H1 (cell line): ENCODE results near the gene BCAM. TPM values are rescaled to one million over a fixed set of nuclear protein-coding genes. Genes with fewer than 3 reads are reported as not detected.

Source experiments
- CTCF ChIA-PET: fragments of 300-600 bp; sonication (Branson Sonifier 250); formaldehyde crosslinking; loops from one replicate; lab custom pipeline; 2021; ENCODE audit not compliant: partially characterized antibody; lab: Charles Lee
- POLR2A ChIA-PET: fragments of 300-600 bp; sonication (Branson Sonifier 250); formaldehyde crosslinking; loops from one replicate; lab custom pipeline; 2021; ENCODE audit warnings: inconsistent platforms; ENCODE audit not compliant: partially characterized antibody; lab: Charles Lee
- DNase-seq, 2 experiments: peaks; one replicate each; pipeline versions ENCODE4 v3.0.0 to v3.0.0-alpha.2; 2010 to 2022; ENCODE audit warnings: low spot score in 2 of 2, low read depth in 1 of 2, mixed read lengths in 1 of 2
- FAIRE-seq: peaks from 2 replicates; lab custom pipeline; 2011; peaks lifted over from hg19 to GRCh38; lab: Jason Lieb, UNC
- H2AFZ ChIP-seq: 2 replicates; pipeline ENCODE4 v1.8.1; 2012; ENCODE audit warnings: low read length, inconsistent platforms
- H2AK5ac ChIP-seq: 2 replicates; pipeline ENCODE4 v1.6.1; 2013; ENCODE audit warnings: low read depth, low read length
- H2BK120ac ChIP-seq: replicated peaks from 2 replicates; pipeline ENCODE3; 2013; ENCODE audit warnings: low read depth, low read length, inconsistent platforms
- H2BK12ac ChIP-seq: 2 replicates; pipeline ENCODE4 v1.6.1; 2013; ENCODE audit warnings: low read depth, low read length
- H2BK15ac ChIP-seq: 2 replicates; pipeline ENCODE4 v1.6.1; 2013; ENCODE audit warnings: low read length
- H2BK20ac ChIP-seq: 2 replicates; pipeline ENCODE4 v1.6.1; 2013; ENCODE audit warnings: low read length
- H2BK5ac ChIP-seq: 2 replicates; pipeline ENCODE4 v1.6.1; 2013; ENCODE audit warnings: low read depth, low read length
- H3K14ac ChIP-seq: 2 replicates; pipeline ENCODE4 v1.6.1; 2013; ENCODE audit warnings: inconsistent platforms; ENCODE audit not compliant: insufficient read length
- H3K18ac ChIP-seq: 2 replicates; pipeline ENCODE4 v1.6.1; 2013; ENCODE audit warnings: low read length; ENCODE audit errors: extremely low read depth
- H3K23ac ChIP-seq: 2 replicates; pipeline ENCODE4 v1.6.1; 2013; ENCODE audit warnings: inconsistent platforms; ENCODE audit not compliant: insufficient read length
- H3K23me2 ChIP-seq: 2 replicates; pipeline ENCODE4 v1.6.1; 2013; ENCODE audit warnings: low read depth, low read length
- H3K27ac ChIP-seq: 2 replicates; pipeline ENCODE4 v1.6.1; 2011; ENCODE audit warnings: low read depth, low read length, inconsistent platforms
- H3K27me3 ChIP-seq, 4 experiments: replicated peaks in 1 of 4; 1 replicate in 1 of 4; 2 replicates in 3 of 4; pipeline versions ENCODE4 v1.6.1 to v1.8.1; 2011 to 2013; ENCODE audit warnings: low read length in 3 of 4, mild to moderate bottlenecking in 3 of 4, inconsistent platforms in 2 of 4, mixed read lengths in 2 of 4, moderate library complexity in 1 of 4; ENCODE audit not compliant: control insufficient read depth in 3 of 4, insufficient read depth in 3 of 4; ENCODE audit errors: extremely low read depth in 1 of 4
- H3K36me3 ChIP-seq, 4 experiments: 2 replicates each; pipeline versions ENCODE4 v1.6.1 to v1.8.1; 2011 to 2013; ENCODE audit warnings: mild to moderate bottlenecking in 4 of 4, low read length in 3 of 4, moderate library complexity in 2 of 4, control low read depth in 1 of 4, inconsistent platforms in 1 of 4; ENCODE audit not compliant: insufficient read depth in 4 of 4, control insufficient read depth in 2 of 4
- H3K4ac ChIP-seq: replicated peaks from 2 replicates; pipeline ENCODE3; 2013; ENCODE audit warnings: low read length, low read depth, mixed read lengths, inconsistent platforms; ENCODE audit not compliant: insufficient read length
- H3K4me1 ChIP-seq, 4 experiments: replicated peaks in 1 of 4; 1 replicate in 1 of 4; 2 replicates in 3 of 4; pipeline versions ENCODE4 v1.6.1 to v1.8.1; 2011 to 2013; ENCODE audit warnings: low read length in 3 of 4, inconsistent platforms in 2 of 4, mixed read lengths in 1 of 4; ENCODE audit not compliant: insufficient read depth in 4 of 4, control insufficient read depth in 3 of 4
- H3K4me2 ChIP-seq, 2 experiments: 2 replicates each; pipeline versions ENCODE4 v1.6.1 to v1.8.1; 2011 to 2013; ENCODE audit warnings: low read depth in 2 of 2, low read length in 2 of 2, control low read depth in 1 of 2, inconsistent platforms in 1 of 2, mild to moderate bottlenecking in 1 of 2; ENCODE audit not compliant: insufficient read depth in 1 of 2
- H3K4me3 ChIP-seq, 4 experiments: fragments of 200-600, 300-600 bp in 1 of 4; sonication (generic), shearing (Covaris generic), sonication (Bioruptor Twin) in 1 of 4; 2 replicates each; pipeline versions ENCODE4 v1.5.1 to v1.8.1; 2011 to 2016; ENCODE audit warnings: low read length in 4 of 4, low read depth in 3 of 4, control low read depth in 2 of 4, inconsistent platforms in 2 of 4, mild to moderate bottlenecking in 2 of 4, mixed read lengths in 1 of 4, moderate library complexity in 1 of 4; ENCODE audit not compliant: insufficient read depth in 2 of 4; ENCODE audit errors: extremely low read depth in 1 of 4
- H3K56ac ChIP-seq: replicated peaks from 2 replicates; pipeline ENCODE3; 2013; ENCODE audit warnings: low read depth, mild to moderate bottlenecking, mixed read lengths, low read length, inconsistent platforms; ENCODE audit not compliant: insufficient read length
- H3K79me1 ChIP-seq: 2 replicates; pipeline ENCODE4 v1.6.1; 2013; ENCODE audit warnings: low read depth, low read length, control low read depth
- H3K79me2 ChIP-seq, 2 experiments: 2 replicates each; pipeline versions ENCODE4 v1.6.1 to v1.8.1; 2012 to 2013; ENCODE audit warnings: low read length in 2 of 2, mild to moderate bottlenecking in 2 of 2, inconsistent platforms in 1 of 2; ENCODE audit not compliant: insufficient read depth in 2 of 2, control insufficient read depth in 1 of 2
- H3K9ac ChIP-seq, 4 experiments: replicated peaks in 1 of 4; 1 replicate in 1 of 4; 2 replicates in 3 of 4; pipeline versions ENCODE4 v1.6.1 to v1.8.1; 2011 to 2013; ENCODE audit warnings: low read depth in 3 of 4, low read length in 3 of 4, control low read depth in 2 of 4, mild to moderate bottlenecking in 2 of 4, moderate library complexity in 2 of 4, inconsistent platforms in 1 of 4; ENCODE audit errors: extremely low read depth in 1 of 4
- H3K9me3 ChIP-seq, 2 experiments: 2 replicates each; pipeline versions ENCODE4 v1.6.1 to v1.8.1; 2012 to 2013; ENCODE audit warnings: mild to moderate bottlenecking in 2 of 2, moderate library complexity in 2 of 2, control low read depth in 1 of 2, inconsistent platforms in 1 of 2, low read depth in 1 of 2, low read length in 1 of 2, mixed read lengths in 1 of 2; ENCODE audit not compliant: insufficient read depth in 2 of 2
- H4K20me1 ChIP-seq, 2 experiments: replicated peaks in 1 of 2; 2 replicates each; pipeline versions ENCODE3 to v1.8.1; 2011 to 2013; ENCODE audit warnings: inconsistent platforms in 2 of 2, low read length in 2 of 2, mild to moderate bottlenecking in 1 of 2; ENCODE audit not compliant: insufficient read depth in 2 of 2, control insufficient read depth in 1 of 2
- H4K5ac ChIP-seq: 2 replicates; pipeline ENCODE4 v1.6.1; 2013; ENCODE audit warnings: low read length, low read depth, mixed read lengths, inconsistent platforms; ENCODE audit not compliant: insufficient read length
- H4K8ac ChIP-seq: 2 replicates; pipeline ENCODE4 v1.8.0; 2013; ENCODE audit warnings: mild to moderate bottlenecking, moderate library complexity, low read length, inconsistent platforms; ENCODE audit not compliant: insufficient read depth; ENCODE audit errors: extremely low read depth
- H4K91ac ChIP-seq: replicated peaks from 2 replicates; pipeline ENCODE3; 2013; ENCODE audit warnings: low read length, mixed read lengths, inconsistent platforms; ENCODE audit not compliant: insufficient read length
- WGBS, 2 experiments: shearing (Covaris generic) in 1 of 2; methylation state at CpG; one replicate each; pipeline versions ENCODE4 v1.1.6 to v1.1.7; 2013 to 2015; ENCODE audit warnings: low lambda C conversion rate in 2 of 2, mixed read lengths in 2 of 2, inconsistent platforms in 1 of 2, low coverage in 1 of 2, missing lambda C conversion rate in 1 of 2; ENCODE audit not compliant: insufficient replicate concordance in 2 of 2, insufficient coverage in 1 of 2, insufficient read length in 1 of 2; ENCODE audit errors: extremely low coverage in 1 of 2, missing lambda C conversion rate in 1 of 2; 5-methylcytosine and 5-hydroxymethylcytosine counted together
- polyA plus RNA-seq, 7 experiments: library from polyadenylated mRNA; depleted of rRNA in 3 of 7; stranded (reverse) in 5 of 7; unstranded in 2 of 7; fragments of >200 nt in 5 of 7; fragments of 200-250 nt in 2 of 7; gene quantifications; 1 replicate in 5 of 7; 2 replicates in 1 of 7; 4 replicates in 1 of 7; pipeline versions ENCODE4 v1.2.1 to v1.2.3, GENCODE V29; 2011 to 2013; ENCODE audit warnings: missing spikeins in 2 of 7, mixed read lengths in 2 of 7
- total RNA-seq: library from RNA; stranded (reverse); fragmentation: NEBNext Ultra II Directional; extraction: Animal tissue kit (Norgen Biotek cat#: 25700); gene quantifications from 2 replicates; pipeline ENCODE4 v1.2.1, GENCODE V29; 2021
- TF ChIP-seq, protein P1 (sequence below): IDR thresholded peaks from 2 replicates; pipeline ENCODE4 v1.6.1; 2012; ENCODE audit warnings: inconsistent platforms

BCAM gene
- total and polyA plus RNA-seq, 2 of the 8 experiments (the other 6 are each of a cell fraction or from before 2014, with no cell fraction given), result 32.5 to 81.4 TPM

GRCh38 chr19:44840811-44841210 lies 31.9 kb downstream of the BCAM start:
- no peaks in the 10 kb centered on the region for H3K9me3 ChIP-seq
- no peak overlapping the region for H3K4me2 ChIP-seq
- H2BK120ac ChIP-seq, result no peak overlapping the region
- DNase-seq (no peak), FAIRE-seq (no peak)
- no peaks in the 10 kb centered on the region for H3K36me3 ChIP-seq
- H3K56ac ChIP-seq, result no peak overlapping the region
- H4K91ac ChIP-seq, result no peak overlapping the region
- WGBS, 2 experiments, result 90% methylated on average over 6 of the region's 7 CpGs; no CpG with 5 or more reads in 1 of the 2 experiments
- TF ChIP-seq, protein P1, sequence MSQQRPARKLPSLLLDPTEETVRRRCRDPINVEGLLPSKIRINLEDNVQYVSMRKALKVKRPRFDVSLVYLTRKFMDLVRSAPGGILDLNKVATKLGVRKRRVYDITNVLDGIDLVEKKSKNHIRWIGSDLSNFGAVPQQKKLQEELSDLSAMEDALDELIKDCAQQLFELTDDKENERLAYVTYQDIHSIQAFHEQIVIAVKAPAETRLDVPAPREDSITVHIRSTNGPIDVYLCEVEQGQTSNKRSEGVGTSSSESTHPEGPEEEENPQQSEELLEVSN, result no peak
- ChIA-PET CTCF (interaction anchor here (0.6 to 4.0 kb wide), 6 partner anchors 17 to 202 kb away, joined by 3 to 24 read pairs (median 8); no protein-coding TSS in a partner anchor), POLR2A (interaction anchor here (0.6 to 1.6 kb wide), 2 partner anchors 65 to 326 kb away, joined by 3 to 5 read pairs; partner anchors contain the start of gene APOE)
- no peak overlapping the region for H3K18ac ChIP-seq
- H3K79me1 ChIP-seq, result no peaks in the 10 kb centered on the region
- peaks cover 4% of the 10 kb centered on the region; the same call in 1 of the 2 replicates for H3K23me2 ChIP-seq
- no peaks in the 10 kb centered on the region for H4K20me1 ChIP-seq
- no peak overlapping the region for H3K27ac ChIP-seq
- no peak overlapping the region for H2AFZ ChIP-seq
- H3K27me3 ChIP-seq, result peaks cover 0 to 3% (median 3%) of the 10 kb centered on the region in 4 experiments; a peak in 4 of 7 replicates
- no peak overlapping the region for H2BK20ac ChIP-seq
- no peak overlapping the region for H3K4ac ChIP-seq
- no peak overlapping the region for H3K9ac ChIP-seq
- no peak overlapping the region for H4K8ac ChIP-seq
- no peak overlapping the region for H4K5ac ChIP-seq
- no peak overlapping the region for H3K4me3 ChIP-seq
- no peak overlapping the region for H3K14ac ChIP-seq
- no peak overlapping the region for H3K23ac ChIP-seq
- peaks cover 0 to 3% (median 0%) of the 10 kb centered on the region in 4 experiments; a peak in 3 of 7 replicates for H3K4me1 ChIP-seq
- H2BK15ac ChIP-seq, result no peak overlapping the region
- no peak overlapping the region for H2BK5ac ChIP-seq
- no peak overlapping the region for H2AK5ac ChIP-seq
- no peak overlapping the region for H2BK12ac ChIP-seq
- H3K79me2 ChIP-seq, result no peaks in the 10 kb centered on the region
